Raji (cell line): ENCODE results near the gene MNT.

Experiments used
- POLR2A ChIP-seq: IDR thresholded peaks from 2 replicates; pipeline ENCODE4 v1.6.1; 2011; ENCODE audit warnings: low read depth, low read length, control low read depth; ENCODE audit not compliant: insufficient read depth

Gene MNT

GRCh38 chr17:2421315-2422147 lies 20.7 kb upstream of the MNT start:
- TF ChIP-seq POLR2A, result no peak

GRCh38 chr17:2420176-2420575 lies 19.3 kb upstream of the MNT start:
- TF ChIP-seq POLR2A, result no peak

GRCh38 chr17:2419486-2419885 lies 18.6 kb upstream of the MNT start:
- TF ChIP-seq POLR2A, result no peak

GRCh38 chr17:2418572-2418971 lies 17.7 kb upstream of the MNT start:
- TF ChIP-seq POLR2A, result no peak

- TF ChIP-seq POLR2A, result no peak
Observed at GRCh38 chr17:2416010-2416734, 15.3 kb upstream of the MNT start.

- no peak for TF ChIP-seq POLR2A
Observed at GRCh38 chr17:2415081-2415480, 14.2 kb upstream of the MNT start.

GRCh38 chr17:2414446-2415064 lies 13.7 kb upstream of the MNT start:
- TF ChIP-seq POLR2A, result no peak

GRCh38 chr17:2412561-2413021 lies 11.7 kb upstream of the MNT start:
- no peak for TF ChIP-seq POLR2A

GRCh38 chr17:2410951-2411350 lies 10.1 kb upstream of the MNT start:
- no peak for TF ChIP-seq POLR2A

- TF ChIP-seq POLR2A, result no peak
Observed at GRCh38 chr17:2406903-2407790, 6.3 kb upstream of the MNT start.

- no peak for TF ChIP-seq POLR2A
Observed at GRCh38 chr17:2406271-2406902, 5.5 kb upstream of the MNT start.

- TF ChIP-seq POLR2A, result no peak
Observed at GRCh38 chr17:2405247-2405926, 4.5 kb upstream of the MNT start.

GRCh38 chr17:2403044-2403443 lies 2.2 kb upstream of the MNT start:
- no peak for TF ChIP-seq POLR2A

- no peak for TF ChIP-seq POLR2A
Observed at GRCh38 chr17:2402544-2402943, 1.7 kb upstream of the MNT start.

- no peak for TF ChIP-seq POLR2A
Observed at GRCh38 chr17:2401426-2402221, 764 bp upstream of the MNT start.
